PC-3 (cell line): ENCODE data around the gene PCTP.

Source experiments
- CTCF ChIP-seq: fragments of 300-600 bp; sonication (generic); conservative IDR thresholded peaks from 2 replicates; pipeline ENCODE4 v1.5.1; 2017; ENCODE audit warnings: antibody characterized with exemption, low read depth, mild to moderate bottlenecking, low read length
- EZH2 ChIP-seq: fragments of 300-600 bp; sonication (generic); IDR thresholded peaks from one replicate; pipeline ENCODE4 v1.6.1; 2017; ENCODE audit warnings: antibody characterized with exemption, mild to moderate bottlenecking, low read length; ENCODE audit not compliant: unreplicated experiment
- EZH2phosphoT487 ChIP-seq: fragments of 300-600 bp; sonication (generic); IDR thresholded peaks from 2 replicates; pipeline ENCODE4 v1.6.1; 2018; ENCODE audit warnings: mild to moderate bottlenecking, antibody characterized with exemption, low read length, borderline replicate concordance

DNA sequence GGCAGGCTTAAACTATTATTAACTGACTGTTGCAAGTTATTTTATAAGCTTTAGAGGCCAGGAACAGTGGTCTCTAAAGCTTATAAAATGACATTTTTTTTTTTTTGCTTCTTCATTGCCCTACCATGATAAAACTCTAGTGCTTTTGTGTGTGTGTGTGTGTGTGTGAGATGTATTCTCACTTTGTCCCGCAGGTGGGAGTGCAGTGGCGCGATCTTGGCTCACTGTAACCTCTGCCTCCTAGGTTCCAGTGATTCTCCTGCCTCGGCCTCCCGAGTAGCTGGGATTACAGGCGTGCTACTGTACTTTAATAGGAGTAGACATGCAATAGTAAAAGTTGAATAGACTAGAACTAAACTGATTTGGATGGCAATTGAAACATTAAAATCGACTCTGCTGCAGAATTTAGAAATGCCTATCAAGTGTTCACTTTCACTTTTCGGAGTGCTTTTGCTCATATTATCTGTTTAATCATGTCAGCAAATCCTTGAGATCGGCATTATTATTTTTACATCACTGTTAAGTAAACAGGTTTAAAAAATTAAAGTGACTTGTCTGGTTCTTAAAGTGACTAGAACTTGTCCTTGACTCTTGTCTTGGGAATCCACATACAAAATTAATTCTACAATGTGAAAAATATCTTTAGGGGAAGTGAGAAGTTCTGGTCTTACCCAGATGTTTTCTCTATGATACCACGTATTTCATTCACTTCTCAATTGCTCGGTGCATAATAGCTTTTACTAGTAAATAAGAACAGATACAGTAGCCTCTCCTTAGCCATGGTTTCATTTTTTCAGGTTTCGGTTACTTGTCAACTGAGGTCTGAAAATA is 8.4 kb upstream of the PCTP start:
- TF ChIP-seq CTCF (no peak), EZH2 (no peak), EZH2phosphoT487 (no peak)
